ENCODE data around the gene SLC13A1. TPM values are rescaled to one million over a fixed set of nuclear protein-coding genes. Genes with fewer than 3 reads are reported as not detected.
"Not testable (repeated sequence)": the region's sequence is repeated elsewhere in the genome, so short reads cannot be mapped to it uniquely, and the experiment has no call there.

The SLC13A1 gene
- total RNA-seq, 1 donor from 2014 or later, result not detected

GRCh38 chr7:123096976-123097375 lies 102.8 kb downstream of the SLC13A1 start:
- Histone ChIP-seq H3K4me3 (ENCODE audit: low read depth, low read length) (no peak overlapping the region), H3K36me3 (ENCODE audit: control insufficient read depth, insufficient read depth, low read length) (no peaks in the 10 kb centered on the region), H3K27me3 (ENCODE audit: control insufficient read depth, insufficient read depth, low read length) (no peaks in the 10 kb centered on the region)
- TF ChIP-seq, protein P1, sequence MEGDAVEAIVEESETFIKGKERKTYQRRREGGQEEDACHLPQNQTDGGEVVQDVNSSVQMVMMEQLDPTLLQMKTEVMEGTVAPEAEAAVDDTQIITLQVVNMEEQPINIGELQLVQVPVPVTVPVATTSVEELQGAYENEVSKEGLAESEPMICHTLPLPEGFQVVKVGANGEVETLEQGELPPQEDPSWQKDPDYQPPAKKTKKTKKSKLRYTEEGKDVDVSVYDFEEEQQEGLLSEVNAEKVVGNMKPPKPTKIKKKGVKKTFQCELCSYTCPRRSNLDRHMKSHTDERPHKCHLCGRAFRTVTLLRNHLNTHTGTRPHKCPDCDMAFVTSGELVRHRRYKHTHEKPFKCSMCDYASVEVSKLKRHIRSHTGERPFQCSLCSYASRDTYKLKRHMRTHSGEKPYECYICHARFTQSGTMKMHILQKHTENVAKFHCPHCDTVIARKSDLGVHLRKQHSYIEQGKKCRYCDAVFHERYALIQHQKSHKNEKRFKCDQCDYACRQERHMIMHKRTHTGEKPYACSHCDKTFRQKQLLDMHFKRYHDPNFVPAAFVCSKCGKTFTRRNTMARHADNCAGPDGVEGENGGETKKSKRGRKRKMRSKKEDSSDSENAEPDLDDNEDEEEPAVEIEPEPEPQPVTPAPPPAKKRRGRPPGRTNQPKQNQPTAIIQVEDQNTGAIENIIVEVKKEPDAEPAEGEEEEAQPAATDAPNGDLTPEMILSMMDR (IDR thresholded peaks at IDR 0.05; ENCODE audit: insufficient read depth, low read length, poor library complexity, severe bottlenecking), result no peak
- no peak for DNase-seq (ENCODE audit: low read depth)

GRCh38 chr7:123096434-123096833 lies 103.3 kb downstream of the SLC13A1 start:
- TF ChIP-seq, protein P1 (IDR thresholded peaks at IDR 0.05; ENCODE audit: insufficient read depth, low read length, poor library complexity, severe bottlenecking), result no peak
- Histone ChIP-seq H3K4me3 (ENCODE audit: low read depth, low read length) (no peak overlapping the region), H3K36me3 (ENCODE audit: control insufficient read depth, insufficient read depth, low read length) (no peaks in the 10 kb centered on the region), H3K27me3 (ENCODE audit: control insufficient read depth, insufficient read depth, low read length) (no peaks in the 10 kb centered on the region)
- DNase-seq (ENCODE audit: low read depth), result no peak

DNA sequence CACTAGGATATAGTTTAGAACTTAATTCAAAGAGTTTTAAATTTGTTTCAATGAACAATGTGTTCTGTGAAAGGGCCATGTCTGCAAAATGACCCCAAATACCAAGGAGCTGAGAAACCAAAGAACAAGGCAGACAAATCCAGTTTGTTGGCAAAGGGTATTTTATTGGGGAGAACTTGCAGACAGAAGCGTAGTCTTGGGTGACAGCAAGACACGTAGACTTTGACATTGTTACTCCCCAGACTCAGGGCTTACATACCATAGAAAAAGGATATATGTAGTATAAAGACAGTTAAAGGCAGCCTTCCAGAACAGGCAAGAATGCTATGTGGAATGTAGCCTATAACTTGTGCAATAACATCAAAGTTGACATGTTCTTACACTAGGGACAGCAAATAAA lies 109.3 kb downstream of the SLC13A1 start:
- TF ChIP-seq, protein P1 (IDR thresholded peaks at IDR 0.05; ENCODE audit: insufficient read depth, low read length, poor library complexity, severe bottlenecking), result no peak
- H3K4me3 ChIP-seq (ENCODE audit: low read depth, low read length), result no peak overlapping the region
- H3K27me3 ChIP-seq (ENCODE audit: control insufficient read depth, insufficient read depth, low read length), result no peaks in the 10 kb centered on the region
- DNase-seq (ENCODE audit: low read depth), result no peak
- H3K36me3 ChIP-seq (ENCODE audit: control insufficient read depth, insufficient read depth, low read length), result no peaks in the 10 kb centered on the region

DNA sequence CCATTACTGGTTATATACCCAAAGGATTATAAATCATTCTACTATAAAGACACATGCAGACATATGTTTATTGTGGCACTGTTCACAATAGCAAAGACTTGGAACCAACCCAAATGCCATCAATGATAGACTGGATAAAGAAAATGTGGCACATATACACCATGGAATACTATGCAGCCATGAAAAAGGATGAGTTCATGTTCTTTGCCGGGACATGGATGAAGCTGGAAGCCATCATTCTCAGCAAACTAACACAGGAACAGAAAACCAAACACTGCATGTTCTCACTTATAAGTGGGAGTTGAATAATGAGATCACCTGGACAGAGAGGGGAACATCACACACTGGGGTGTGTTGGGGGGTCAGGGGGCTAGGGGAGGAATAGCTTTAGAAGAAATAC lies 112.9 kb downstream of the SLC13A1 start:
- not testable (repeated sequence) for DNase-seq (ENCODE audit: low read depth); H3K27me3 ChIP-seq (ENCODE audit: control insufficient read depth, insufficient read depth, low read length); H3K4me3 ChIP-seq (ENCODE audit: low read depth, low read length); H3K36me3 ChIP-seq (ENCODE audit: control insufficient read depth, insufficient read depth, low read length)

- H3K27me3 ChIP-seq (ENCODE audit: control insufficient read depth, insufficient read depth, low read length), result not testable (repeated sequence)
Observed at GRCh38 chr7:123084861-123085260, 114.9 kb downstream of the SLC13A1 start.

GRCh38 chr7:123079021-123079420 lies 120.7 kb downstream of the SLC13A1 start:
- Histone ChIP-seq H3K36me3 (ENCODE audit: control insufficient read depth, insufficient read depth, low read length) (no peaks in the 10 kb centered on the region), H3K4me3 (ENCODE audit: low read depth, low read length) (no peak overlapping the region), H3K27me3 (ENCODE audit: control insufficient read depth, insufficient read depth, low read length) (no peaks in the 10 kb centered on the region)
- TF ChIP-seq, protein P1 (IDR thresholded peaks at IDR 0.05; ENCODE audit: insufficient read depth, low read length, poor library complexity, severe bottlenecking), result no peak
- DNase-seq (ENCODE audit: low read depth), result no peak

More at GRCh38 chr7:123084861-123085260, 114.9 kb downstream of the SLC13A1 start:
- not testable (repeated sequence) for DNase-seq (ENCODE audit: low read depth); H3K36me3 ChIP-seq (ENCODE audit: control insufficient read depth, insufficient read depth, low read length); H3K4me3 ChIP-seq (ENCODE audit: low read depth, low read length)

DNA sequence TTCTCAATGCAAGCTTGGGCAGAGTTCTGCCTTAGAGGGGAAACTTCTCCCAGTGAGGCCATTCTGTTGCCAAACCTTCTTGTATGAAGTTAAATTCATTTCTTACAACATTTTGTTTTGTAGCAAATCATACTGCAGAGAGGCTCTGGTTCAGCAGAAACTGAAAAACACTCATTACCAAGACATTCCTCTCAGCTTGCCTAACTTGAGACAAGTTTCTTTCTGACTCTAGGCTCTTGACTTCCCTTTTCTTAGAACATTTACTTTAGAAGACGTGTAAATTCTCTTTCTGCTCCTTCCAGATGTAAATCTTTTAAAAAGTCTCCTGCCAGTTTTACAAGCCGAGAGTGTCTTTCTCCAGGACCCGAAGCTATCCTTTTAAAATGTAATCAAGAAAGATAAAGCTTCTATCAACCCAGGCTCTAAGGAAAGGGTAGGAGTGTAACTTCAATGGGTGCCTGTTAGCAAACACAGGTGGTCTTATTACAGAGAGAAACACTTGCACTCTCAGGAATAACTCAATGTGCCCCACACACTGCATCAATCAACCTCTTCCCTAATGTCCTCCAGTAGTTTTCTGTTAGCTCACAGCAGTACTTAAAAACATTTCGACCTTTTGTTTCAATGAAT lies 123.8 kb downstream of the SLC13A1 start:
- H3K27me3 ChIP-seq (ENCODE audit: control insufficient read depth, insufficient read depth, low read length), result no peaks in the 10 kb centered on the region
- no peak overlapping the region for H3K4me3 ChIP-seq (ENCODE audit: low read depth, low read length)
- no peaks in the 10 kb centered on the region for H3K36me3 ChIP-seq (ENCODE audit: control insufficient read depth, insufficient read depth, low read length)
- TF ChIP-seq, protein P1 (IDR thresholded peaks at IDR 0.05; ENCODE audit: insufficient read depth, low read length, poor library complexity, severe bottlenecking), result no peak
- DNase-seq (ENCODE audit: low read depth), result no peak

All from kidney epithelial cell (primary cell).